ENCODE measurements around the gene SPANXA2. TPM values are rescaled to one million over a fixed set of nuclear protein-coding genes. Genes with fewer than 3 reads are reported as not detected.
"Not testable (repeated sequence)": the region's sequence is repeated elsewhere in the genome, so short reads cannot be mapped to it uniquely, and the experiment has no call there.

Gene SPANXA2
- total RNA-seq = not detected in 2 replicates

- H3K4me1 Mint-ChIP-seq (ENCODE audit: low read depth); H3K27me3 Mint-ChIP-seq (ENCODE audit: insufficient read depth); H3K36me3 Mint-ChIP-seq (ENCODE audit: low read depth); H3K9me3 Mint-ChIP-seq; H3K27ac Mint-ChIP-seq; intact Hi-C loops (cut with micrococcal nuclease); DNase-seq (ENCODE audit: low spot score); H3K4me3 Mint-ChIP-seq: not testable (repeated sequence)
Observed at GRCh38 chrX:141589408-141589807, at the start of gene SPANXA2. Gene SPANXA2, plus strand, starts transcription at chrX:141589708. Its CDS starts 60 bp downstream, at chrX:141589768.

GRCh38 chrX:141542551-141542950 is 47.0 kb upstream of the SPANXA2 start:
- H3K4me1 Mint-ChIP-seq (ENCODE audit: low read depth); H3K27ac Mint-ChIP-seq; H3K36me3 Mint-ChIP-seq (ENCODE audit: low read depth); H3K4me3 Mint-ChIP-seq; DNase-seq (ENCODE audit: low spot score); H3K27me3 Mint-ChIP-seq (ENCODE audit: insufficient read depth); intact Hi-C loops (cut with micrococcal nuclease); H3K9me3 Mint-ChIP-seq: not testable (repeated sequence)

DNA sequence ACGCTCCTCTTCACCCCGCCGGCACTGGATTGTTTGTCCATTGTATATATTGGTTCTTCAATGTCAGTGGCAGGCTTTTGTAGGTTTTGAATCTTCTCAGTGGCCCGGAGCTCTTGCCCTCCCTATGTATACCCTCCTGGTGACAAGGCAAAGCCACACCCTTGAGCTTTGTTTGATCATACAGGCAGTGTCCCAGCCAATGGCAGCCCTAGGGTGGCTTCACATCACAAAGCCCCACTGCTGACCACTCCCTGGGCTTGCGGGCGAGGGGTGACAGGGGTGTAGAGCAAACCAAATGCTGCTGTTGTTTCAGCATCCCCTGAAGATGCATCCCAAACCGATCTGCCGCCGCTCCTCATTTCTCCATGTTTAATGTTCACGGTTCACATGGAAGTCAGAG is 4.9 kb upstream of the SPANXA2 start, which contains the start of gene SPANXA1:
Gene SPANXA1, minus strand, starts transcription at position 101 of the 400 bp plus-strand sequence. Its CDS starts 60 bp downstream, at position 41.
- H3K36me3 Mint-ChIP-seq (ENCODE audit: low read depth); DNase-seq (ENCODE audit: low spot score); H3K9me3 Mint-ChIP-seq; intact Hi-C loops (cut with micrococcal nuclease); H3K4me3 Mint-ChIP-seq; H3K27ac Mint-ChIP-seq; H3K27me3 Mint-ChIP-seq (ENCODE audit: insufficient read depth); H3K4me1 Mint-ChIP-seq (ENCODE audit: low read depth): not testable (repeated sequence)

GRCh38 chrX:141609111-141609510 is 19.6 kb downstream of the SPANXA2 start:
- Mint-ChIP-seq H3K36me3 (ENCODE audit: low read depth) (no peaks in the 10 kb centered on the region), H3K4me1 (ENCODE audit: low read depth) (no peaks in the 10 kb centered on the region), H3K9me3 (peaks cover 7% of the 10 kb centered on the region), H3K27ac (no peak overlapping the region), H3K27me3 (ENCODE audit: insufficient read depth) (no peaks in the 10 kb centered on the region), H3K4me3 (no peak overlapping the region)
- intact Hi-C loops (cut with micrococcal nuclease) = no loop called here
- DNase-seq (ENCODE audit: low spot score) = no peak

DNA sequence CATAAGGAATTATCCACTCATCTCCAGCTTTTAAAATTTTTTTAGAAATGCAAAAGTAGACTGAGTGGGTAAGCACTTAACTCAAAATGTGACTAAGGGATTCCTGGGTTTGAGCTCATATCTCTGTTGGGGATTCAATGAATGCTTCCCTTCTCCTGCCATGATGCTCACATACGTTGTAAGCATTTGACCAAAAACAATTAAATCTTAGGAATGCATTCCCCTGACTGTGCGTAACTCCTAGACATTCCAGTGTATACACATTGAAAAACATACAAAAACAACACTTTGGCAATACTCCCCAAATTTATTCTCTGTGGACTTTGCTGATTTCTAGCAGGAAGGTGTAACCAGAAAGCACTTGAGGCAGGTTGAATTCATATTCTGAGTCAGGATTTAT is 29.8 kb downstream of the SPANXA2 start:
- Mint-ChIP-seq H3K4me1 (ENCODE audit: low read depth) (no peaks in the 10 kb centered on the region), H3K27ac (no peak overlapping the region), H3K27me3 (ENCODE audit: insufficient read depth) (no peaks in the 10 kb centered on the region), H3K36me3 (ENCODE audit: low read depth) (no peaks in the 10 kb centered on the region), H3K9me3 (peaks cover 9% of the 10 kb centered on the region), H3K4me3 (no peak overlapping the region)
- intact Hi-C loops (cut with micrococcal nuclease) = no loop called here
- DNase-seq (ENCODE audit: low spot score) = no peak

DNA sequence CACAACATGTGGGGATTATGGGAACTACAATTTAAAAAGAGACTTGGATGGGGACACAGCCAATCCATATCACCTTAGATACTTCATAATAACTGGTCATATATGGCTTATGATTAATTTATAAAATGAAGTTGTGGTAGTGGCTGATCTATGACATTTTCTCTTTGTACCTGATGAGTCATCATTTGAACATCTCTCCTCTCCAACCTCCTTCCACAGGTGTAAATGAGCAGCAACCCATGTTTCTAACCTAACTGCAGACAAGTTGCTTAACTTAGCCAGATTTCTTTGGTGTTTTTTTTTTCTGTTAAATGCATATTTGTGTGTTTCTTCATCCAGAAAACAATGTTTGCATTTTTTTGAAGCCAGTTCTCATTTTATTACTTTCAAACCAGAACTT is 42.6 kb downstream of the SPANXA2 start:
- H3K27ac Mint-ChIP-seq = no peak overlapping the region
- intact Hi-C loops (cut with micrococcal nuclease) = no loop called here
- H3K4me1 Mint-ChIP-seq (ENCODE audit: low read depth) = no peaks in the 10 kb centered on the region
- no peaks in the 10 kb centered on the region for H3K9me3 Mint-ChIP-seq
- DNase-seq (ENCODE audit: low spot score) = no peak
- H3K27me3 Mint-ChIP-seq (ENCODE audit: insufficient read depth) = no peaks in the 10 kb centered on the region
- no peak overlapping the region for H3K4me3 Mint-ChIP-seq
- no peaks in the 10 kb centered on the region for H3K36me3 Mint-ChIP-seq (ENCODE audit: low read depth)

DNA sequence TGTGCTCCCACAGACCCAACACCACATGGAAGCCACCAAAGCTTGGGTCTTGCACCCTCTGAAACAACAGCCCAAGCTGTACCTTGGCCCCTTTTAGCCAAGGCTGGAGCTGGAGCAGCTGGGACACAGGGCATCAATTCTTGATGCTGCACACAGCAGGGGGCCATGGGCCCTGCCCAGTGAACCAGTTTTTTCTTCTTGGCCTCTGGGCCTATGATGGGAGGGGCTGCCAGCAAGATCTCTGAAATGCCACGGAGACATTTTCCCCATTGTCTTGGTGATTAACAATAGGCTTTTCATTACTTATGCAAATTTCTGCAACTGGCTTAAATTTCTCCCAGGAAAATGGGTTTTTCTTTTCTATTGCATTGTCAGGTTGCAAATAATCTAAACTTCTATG is 49.0 kb downstream of the SPANXA2 start:
- H3K36me3 Mint-ChIP-seq (ENCODE audit: low read depth) = no peaks in the 10 kb centered on the region
- no peak for DNase-seq (ENCODE audit: low spot score)
- no peak overlapping the region for H3K4me3 Mint-ChIP-seq
- intact Hi-C loops (cut with micrococcal nuclease) = no loop called here
- no peaks in the 10 kb centered on the region for H3K4me1 Mint-ChIP-seq (ENCODE audit: low read depth)
- H3K27ac Mint-ChIP-seq = no peak overlapping the region
- peaks cover 5% of the 10 kb centered on the region for H3K9me3 Mint-ChIP-seq
- no peaks in the 10 kb centered on the region for H3K27me3 Mint-ChIP-seq (ENCODE audit: insufficient read depth)

Other genes with a start within 250 kb of the SPANXA2 start
- not detected in 2 replicates for gene SPANXA1, start 5.0 kb upstream of the SPANXA2 start, total RNA-seq
- not detected in 2 replicates for gene SPANXD, start 109.0 kb downstream of the SPANXA2 start, total RNA-seq
- gene MAGEC3, start 248.6 kb downstream of the SPANXA2 start, total RNA-seq = not detected in 2 replicates